Kidney (tissue), 14 donors: Measurements from ENCODE around the gene ALS2CL. TPM values are rescaled to one million over a fixed set of nuclear protein-coding genes. Genes with fewer than 3 reads are reported as not detected.

ENCODE experiments used
- DNase-seq, 5 donors: peaks; one replicate each; pipeline ENCODE4 v3.0.0-alpha.2; 2013 to 2020
- FAIRE-seq: peaks from 2 replicates; lab custom pipeline; 2012; peaks lifted over from hg19 to GRCh38; lab: Jason Lieb, UNC
- H3K27ac ChIP-seq, 2 donors: one replicate each; pipeline ENCODE4 v1.7.0; 2013; ENCODE audit warnings: low read depth in 2 of 2, low read length in 2 of 2, inconsistent platforms in 1 of 2
- H3K27me3 ChIP-seq: one replicate; pipeline ENCODE4 v1.7.1; 2013; ENCODE audit warnings: low read length, inconsistent platforms; ENCODE audit not compliant: control insufficient read depth, insufficient read depth
- H3K36me3 ChIP-seq, 3 donors: one replicate each; pipeline versions ENCODE4 v1.7.0 to v1.7.1; 2013; ENCODE audit warnings: low read length in 3 of 3, control low read depth in 1 of 3, inconsistent platforms in 1 of 3; ENCODE audit not compliant: insufficient read depth in 3 of 3, control insufficient read depth in 2 of 3
- H3K4me1 ChIP-seq, 3 donors: one replicate each; pipeline versions ENCODE4 v1.7.0 to v1.7.1; 2013; ENCODE audit warnings: low read length in 3 of 3, inconsistent platforms in 1 of 3, low read depth in 1 of 3; ENCODE audit not compliant: control insufficient read depth in 2 of 3, insufficient read depth in 2 of 3
- H3K4me3 ChIP-seq, 3 donors: one replicate each; pipeline versions ENCODE4 v1.7.0 to v1.8.1; 2013; ENCODE audit warnings: low read length in 3 of 3, control low read depth in 1 of 3, inconsistent platforms in 1 of 3
- H3K9ac ChIP-seq, 3 donors: one replicate each; pipeline versions ENCODE4 v1.7.0 to v1.7.1; 2013; ENCODE audit warnings: low read length in 3 of 3, control low read depth in 1 of 3, inconsistent platforms in 1 of 3
- H3K9me3 ChIP-seq, 3 donors: one replicate each; pipeline versions ENCODE4 v1.7.0 to v1.7.1; 2013; ENCODE audit warnings: low read length in 3 of 3, control low read depth in 1 of 3, inconsistent platforms in 1 of 3; ENCODE audit not compliant: control insufficient read depth in 2 of 3, insufficient read depth in 1 of 3
- CTCF ChIP-seq: IDR thresholded peaks from 3 replicates; pipeline ENCODE4 v1.5.1; 2012; ENCODE audit warnings: mild to moderate bottlenecking, moderate library complexity, borderline replicate concordance; ENCODE audit not compliant: insufficient read depth; ENCODE audit errors: extremely low read depth
- intact Hi-C: fragments of 100-400 bp; cut with DNase I; formaldehyde crosslinking; loops from one replicate; pipeline ENCODE4 v1.11.1; 2022
- polyA plus RNA-seq: library from polyadenylated mRNA; stranded (reverse); fragments of 350-450 nt; fragmentation: Illumina TruSeq; extraction: RNeasy Lipid Tissue Mini Kit (QIAGEN cat#74804); gene quantifications from one replicate; pipeline ENCODE4 v1.2.3, GENCODE V29; 2014; ENCODE audit warnings: low read depth, low replicate concordance; ENCODE audit not compliant: insufficient read depth
- total RNA-seq: library from RNA; stranded (reverse); fragmentation: NEBNext Ultra II Directional; extraction: Animal tissue kit (Norgen Biotek cat#: 25700); gene quantifications from one replicate; pipeline ENCODE4 v1.2.1, GENCODE V29; 2021
- donor health status: control.
- donor health status: control.
- donor health status: control.
- donor health status: control.
- donor health status: control.
- donor health status: DM: yes; HTN: yes; CAD: no.
- donor health status: Normal renal cell carcinoma (clear cell type).

Gene ALS2CL
- total and polyA plus RNA-seq, 2 donors from 2014 or later: 43.0 to 78.9 TPM

GRCh38 chr3:46716461-46717441, 23.3 kb upstream of the ALS2CL start:
- H3K4me1 ChIP-seq: no peaks in the 10 kb centered on the region
- DNase-seq: peak in 1 of 5 donors; percentile 27
- H3K27ac ChIP-seq: no peak overlapping the region
- H3K4me3 ChIP-seq: no peak overlapping the region
- FAIRE-seq: no peak
- no peak for TF ChIP-seq CTCF
- intact Hi-C loops: no loop called here
- H3K9ac ChIP-seq: no peak overlapping the region
- no peaks in the 10 kb centered on the region for H3K27me3 ChIP-seq
- H3K36me3 ChIP-seq: no peaks in the 10 kb centered on the region
- H3K9me3 ChIP-seq: no peaks in the 10 kb centered on the region

- H3K27me3 ChIP-seq: no peaks in the 10 kb centered on the region
- DNase-seq (no peak), FAIRE-seq (no peak)
- no peak overlapping the region for H3K4me3 ChIP-seq
- no peak overlapping the region for H3K27ac ChIP-seq
- no peak overlapping the region for H3K9ac ChIP-seq
- H3K4me1 ChIP-seq: no peaks in the 10 kb centered on the region
- H3K9me3 ChIP-seq: no peaks in the 10 kb centered on the region
- intact Hi-C loops: no loop called here
- no peak for TF ChIP-seq CTCF
- H3K36me3 ChIP-seq: no peaks in the 10 kb centered on the region
Measured at GRCh38 chr3:46715507-46716175, 22.2 kb upstream of the ALS2CL start.

GRCh38 chr3:46714728-46715506, 21.4 kb upstream of the ALS2CL start:
- no peak overlapping the region for H3K9ac ChIP-seq
- no peaks in the 10 kb centered on the region for H3K36me3 ChIP-seq
- no peak overlapping the region for H3K4me3 ChIP-seq
- H3K27me3 ChIP-seq: no peaks in the 10 kb centered on the region
- H3K9me3 ChIP-seq: no peaks in the 10 kb centered on the region
- DNase-seq (no peak), FAIRE-seq (no peak)
- H3K4me1 ChIP-seq: no peaks in the 10 kb centered on the region
- H3K27ac ChIP-seq: no peak overlapping the region
- TF ChIP-seq CTCF: no peak
- intact Hi-C loops: no loop called here
